ENCODE data around the gene PXDN.

GRCh38 chr2:1691366-1691765 is 52.9 kb downstream of the PXDN start:
- no peak for TF ChIP-seq CTCF (IDR thresholded peaks at IDR 0.05; ENCODE audit: low read depth, low read length)
- TF ChIP-seq MAX (IDR thresholded peaks at IDR 0.05; ENCODE audit: low read depth, low read length): no peak
